ENCODE results near the gene NAA16.

- TF ChIP-seq, protein P1, sequence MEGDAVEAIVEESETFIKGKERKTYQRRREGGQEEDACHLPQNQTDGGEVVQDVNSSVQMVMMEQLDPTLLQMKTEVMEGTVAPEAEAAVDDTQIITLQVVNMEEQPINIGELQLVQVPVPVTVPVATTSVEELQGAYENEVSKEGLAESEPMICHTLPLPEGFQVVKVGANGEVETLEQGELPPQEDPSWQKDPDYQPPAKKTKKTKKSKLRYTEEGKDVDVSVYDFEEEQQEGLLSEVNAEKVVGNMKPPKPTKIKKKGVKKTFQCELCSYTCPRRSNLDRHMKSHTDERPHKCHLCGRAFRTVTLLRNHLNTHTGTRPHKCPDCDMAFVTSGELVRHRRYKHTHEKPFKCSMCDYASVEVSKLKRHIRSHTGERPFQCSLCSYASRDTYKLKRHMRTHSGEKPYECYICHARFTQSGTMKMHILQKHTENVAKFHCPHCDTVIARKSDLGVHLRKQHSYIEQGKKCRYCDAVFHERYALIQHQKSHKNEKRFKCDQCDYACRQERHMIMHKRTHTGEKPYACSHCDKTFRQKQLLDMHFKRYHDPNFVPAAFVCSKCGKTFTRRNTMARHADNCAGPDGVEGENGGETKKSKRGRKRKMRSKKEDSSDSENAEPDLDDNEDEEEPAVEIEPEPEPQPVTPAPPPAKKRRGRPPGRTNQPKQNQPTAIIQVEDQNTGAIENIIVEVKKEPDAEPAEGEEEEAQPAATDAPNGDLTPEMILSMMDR (IDR thresholded peaks at IDR 0.05) = no peak
- TF ChIP-seq RAD21 (IDR thresholded peaks at IDR 0.05; ENCODE audit: low read length) (no peak), POLR2AphosphoS5 (IDR thresholded peaks at IDR 0.05; ENCODE audit: low read depth, low read length) (no peak), YY1 (IDR thresholded peaks at IDR 0.05; ENCODE audit: low read depth) (no peak), SMC3 (IDR thresholded peaks at IDR 0.05; ENCODE audit: low read depth, low read length) (no peak), GABPA (IDR thresholded peaks at IDR 0.05; ENCODE audit: low read depth) (no peak)
These were observed 37.1 kb upstream of the NAA16 start for GRCh38 chr13:41273831-41274441.
